ENCODE data around the gene FAM13B.
A peak's percentile ranks its signal among the peaks of the same experiment; 100 is the strongest.

FAM13B gene

GRCh38 chr5:137894586-137894985 is 138.3 kb downstream of the FAM13B start:
- Histone ChIP-seq H3K9ac (ENCODE audit: low read length in 2 of 2) (no peak overlapping the region), H3K27me3 (ENCODE audit: control insufficient read depth in 1 of 2, insufficient read depth in 2 of 2, low read length in 2 of 2) (no peaks in the 10 kb centered on the region), H3K9me3 (ENCODE audit: control insufficient read depth in 2 of 2, low read length in 2 of 2) (no peaks in the 10 kb centered on the region), H3K4me1 (ENCODE audit: control insufficient read depth, insufficient read depth, low read length) (peaks cover 2% of the 10 kb centered on the region), H3K4me3 (ENCODE audit: low read length in 2 of 2) (no peak overlapping the region), H3K36me3 (ENCODE audit: control insufficient read depth in 2 of 2, insufficient read depth in 2 of 2, low read length in 2 of 2) (no peaks in the 10 kb centered on the region), H3K27ac (ENCODE audit: low read length) (no peak overlapping the region)

- H3K36me3 ChIP-seq (ENCODE audit: control insufficient read depth in 2 of 2, insufficient read depth in 2 of 2, low read length in 2 of 2) = no peaks in the 10 kb centered on the region
- no peaks in the 10 kb centered on the region for H3K9me3 ChIP-seq (ENCODE audit: control insufficient read depth in 2 of 2, low read length in 2 of 2)
- peaks cover 8% of the 10 kb centered on the region for H3K4me1 ChIP-seq (ENCODE audit: control insufficient read depth, insufficient read depth, low read length)
- H3K9ac ChIP-seq (ENCODE audit: low read length in 2 of 2) = no peak overlapping the region
- no peaks in the 10 kb centered on the region for H3K27me3 ChIP-seq (ENCODE audit: control insufficient read depth in 1 of 2, insufficient read depth in 2 of 2, low read length in 2 of 2)
- no peak overlapping the region for H3K27ac ChIP-seq (ENCODE audit: low read length)
- no peak overlapping the region for H3K4me3 ChIP-seq (ENCODE audit: low read length in 2 of 2)
Measured at GRCh38 chr5:137891849-137892248, 141.0 kb downstream of the FAM13B start.

GRCh38 chr5:137890845-137891244 is 142.0 kb downstream of the FAM13B start:
- Histone ChIP-seq H3K9ac (ENCODE audit: low read length in 2 of 2) (no peak overlapping the region), H3K4me1 (ENCODE audit: control insufficient read depth, insufficient read depth, low read length) (peaks cover 8% of the 10 kb centered on the region), H3K36me3 (ENCODE audit: control insufficient read depth in 2 of 2, insufficient read depth in 2 of 2, low read length in 2 of 2) (no peaks in the 10 kb centered on the region), H3K27me3 (ENCODE audit: control insufficient read depth in 1 of 2, insufficient read depth in 2 of 2, low read length in 2 of 2) (no peaks in the 10 kb centered on the region), H3K9me3 (ENCODE audit: control insufficient read depth in 2 of 2, low read length in 2 of 2) (no peaks in the 10 kb centered on the region), H3K27ac (ENCODE audit: low read length) (no peak overlapping the region), H3K4me3 (ENCODE audit: low read length in 2 of 2) (no peak overlapping the region)

GRCh38 chr5:137888863-137889759 is 143.8 kb downstream of the FAM13B start, which contains the start of gene PKD2L2:
Gene PKD2L2, plus strand, starts transcription at chr5:137889457. Its CDS starts 35 bp downstream, at chr5:137889492.
- Histone ChIP-seq H3K9ac (ENCODE audit: low read length in 2 of 2) (peak within 1 kb of the TSS; percentile 62 to 78), H3K4me3 (ENCODE audit: low read length in 2 of 2) (peak within 1 kb of the TSS; percentile 49 to 79), H3K27ac (ENCODE audit: low read length) (peak within 1 kb of the TSS; percentile 67), H3K36me3 (ENCODE audit: control insufficient read depth in 2 of 2, insufficient read depth in 2 of 2, low read length in 2 of 2) (no peaks in the 10 kb centered on the region), H3K9me3 (ENCODE audit: control insufficient read depth in 2 of 2, low read length in 2 of 2) (no peaks in the 10 kb centered on the region), H3K27me3 (ENCODE audit: control insufficient read depth in 1 of 2, insufficient read depth in 2 of 2, low read length in 2 of 2) (no peaks in the 10 kb centered on the region), H3K4me1 (ENCODE audit: control insufficient read depth, insufficient read depth, low read length) (peaks cover 8% of the 10 kb centered on the region)

GRCh38 chr5:137888466-137888862 is 144.4 kb downstream of the FAM13B start:
- peaks cover 8% of the 10 kb centered on the region for H3K4me1 ChIP-seq (ENCODE audit: control insufficient read depth, insufficient read depth, low read length)
- peak overlapping the region in 1 of 2 donors; percentile 62 for H3K9ac ChIP-seq (ENCODE audit: low read length in 2 of 2)
- no peaks in the 10 kb centered on the region for H3K27me3 ChIP-seq (ENCODE audit: control insufficient read depth in 1 of 2, insufficient read depth in 2 of 2, low read length in 2 of 2)
- H3K9me3 ChIP-seq (ENCODE audit: control insufficient read depth in 2 of 2, low read length in 2 of 2) = no peaks in the 10 kb centered on the region
- peak overlapping the region; percentile 67 for H3K27ac ChIP-seq (ENCODE audit: low read length)
- H3K36me3 ChIP-seq (ENCODE audit: control insufficient read depth in 2 of 2, insufficient read depth in 2 of 2, low read length in 2 of 2) = no peaks in the 10 kb centered on the region
- peak overlapping the region; percentile 49 to 79 for H3K4me3 ChIP-seq (ENCODE audit: low read length in 2 of 2)
